Measurements from ENCODE around the gene EDDM3A.

GRCh38 chr14:20698018-20698329, 47.7 kb upstream of the EDDM3A start:
- TF ChIP-seq POLR2AphosphoS5 (IDR thresholded peaks at IDR 0.05; ENCODE audit: low read depth) (no peak), CTCF (conservative IDR thresholded peaks at IDR 0.05; ENCODE audit: low read depth in 2 of 2) (no peak), STAT1 (IDR thresholded peaks at IDR 0.05; ENCODE audit: unreplicated experiment) (no peak), CREB1 (CRISPR knock-in tag; IDR thresholded peaks at IDR 0.05; ENCODE audit: low read depth) (no peak), EZH2 (IDR thresholded peaks at IDR 0.05; ENCODE audit: low read depth, unreplicated experiment) (no peak), REST (IDR thresholded peaks at IDR 0.05; ENCODE audit: unreplicated experiment) (no peak), EZH2phosphoT487 (IDR thresholded peaks at IDR 0.05; ENCODE audit: unreplicated experiment) (no peak), NANOG (IDR thresholded peaks at IDR 0.05; ENCODE audit: borderline replicate concordance) (no peak), ZNF114 (CRISPR knock-in tag; IDR thresholded peaks at IDR 0.05) (no peak)
